ENCODE results near the gene MAP2K6. TPM values are rescaled to one million over a fixed set of nuclear protein-coding genes. Genes with fewer than 3 reads are reported as not detected.
A peak's percentile ranks its signal among the peaks of the same experiment; 100 is the strongest.

The MAP2K6 gene
- total and polyA plus RNA-seq, 2 experiments from 2014 or later: 3.3 to 13.2 TPM

DNA sequence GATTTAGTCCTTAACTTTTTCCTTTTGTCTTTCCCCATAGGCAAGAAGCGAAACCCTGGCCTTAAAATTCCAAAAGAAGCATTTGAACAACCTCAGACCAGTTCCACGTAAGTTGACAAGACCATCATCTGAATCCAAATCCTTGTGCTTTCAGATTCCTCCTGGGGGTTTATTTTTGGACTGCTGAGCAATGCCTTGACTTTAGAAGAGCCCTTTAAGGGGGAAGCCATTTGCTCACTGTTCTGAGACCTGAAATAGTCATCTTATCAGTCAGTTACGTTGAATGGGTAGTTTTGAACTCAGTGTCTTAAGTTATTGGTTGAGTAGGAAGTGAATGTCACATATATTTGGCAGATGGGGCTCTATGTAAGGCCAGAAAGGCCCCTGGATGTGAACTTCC is 91.2 kb downstream of the MAP2K6 start:
- Histone ChIP-seq H3K9me3 (ENCODE audit: low read depth) (no peaks in the 10 kb centered on the region), H2AFZ (no peak overlapping the region), H3K4me2 (no peak overlapping the region), H3K27ac (no peak overlapping the region), H3K79me2 (peaks cover 8% of the 10 kb centered on the region), H3K4me3 (no peak overlapping the region), H3K9me2 (replicated peaks; ENCODE audit: insufficient read depth) (no peaks in the 10 kb centered on the region), H3K36me3 (replicated peaks; ENCODE audit: insufficient read depth, low read depth) (no peaks in the 10 kb centered on the region), H3K27me3 (no peaks in the 10 kb centered on the region), H3K4me1 (ENCODE audit: insufficient read depth) (peaks cover 6% of the 10 kb centered on the region), H4K20me1 (ENCODE audit: insufficient read depth, poor library complexity, severe bottlenecking) (no peaks in the 10 kb centered on the region)
- WGBS (ENCODE audit: low lambda C conversion rate, missing lambda C conversion rate): 95% methylated on average over 3 of the region's 3 CpGs
- no peak for DNase-seq (ENCODE audit: low spot score)
- TF ChIP-seq EZH2phosphoT487 (IDR thresholded peaks at IDR 0.05; ENCODE audit: low read depth, severe bottlenecking, unreplicated experiment) (no peak), EZH2 (IDR thresholded peaks at IDR 0.05; ENCODE audit: borderline replicate concordance) (no peak)
- TF ChIP-seq, protein P1, sequence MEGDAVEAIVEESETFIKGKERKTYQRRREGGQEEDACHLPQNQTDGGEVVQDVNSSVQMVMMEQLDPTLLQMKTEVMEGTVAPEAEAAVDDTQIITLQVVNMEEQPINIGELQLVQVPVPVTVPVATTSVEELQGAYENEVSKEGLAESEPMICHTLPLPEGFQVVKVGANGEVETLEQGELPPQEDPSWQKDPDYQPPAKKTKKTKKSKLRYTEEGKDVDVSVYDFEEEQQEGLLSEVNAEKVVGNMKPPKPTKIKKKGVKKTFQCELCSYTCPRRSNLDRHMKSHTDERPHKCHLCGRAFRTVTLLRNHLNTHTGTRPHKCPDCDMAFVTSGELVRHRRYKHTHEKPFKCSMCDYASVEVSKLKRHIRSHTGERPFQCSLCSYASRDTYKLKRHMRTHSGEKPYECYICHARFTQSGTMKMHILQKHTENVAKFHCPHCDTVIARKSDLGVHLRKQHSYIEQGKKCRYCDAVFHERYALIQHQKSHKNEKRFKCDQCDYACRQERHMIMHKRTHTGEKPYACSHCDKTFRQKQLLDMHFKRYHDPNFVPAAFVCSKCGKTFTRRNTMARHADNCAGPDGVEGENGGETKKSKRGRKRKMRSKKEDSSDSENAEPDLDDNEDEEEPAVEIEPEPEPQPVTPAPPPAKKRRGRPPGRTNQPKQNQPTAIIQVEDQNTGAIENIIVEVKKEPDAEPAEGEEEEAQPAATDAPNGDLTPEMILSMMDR (IDR thresholded peaks at IDR 0.05; ENCODE audit: poor library complexity): no peak

DNA sequence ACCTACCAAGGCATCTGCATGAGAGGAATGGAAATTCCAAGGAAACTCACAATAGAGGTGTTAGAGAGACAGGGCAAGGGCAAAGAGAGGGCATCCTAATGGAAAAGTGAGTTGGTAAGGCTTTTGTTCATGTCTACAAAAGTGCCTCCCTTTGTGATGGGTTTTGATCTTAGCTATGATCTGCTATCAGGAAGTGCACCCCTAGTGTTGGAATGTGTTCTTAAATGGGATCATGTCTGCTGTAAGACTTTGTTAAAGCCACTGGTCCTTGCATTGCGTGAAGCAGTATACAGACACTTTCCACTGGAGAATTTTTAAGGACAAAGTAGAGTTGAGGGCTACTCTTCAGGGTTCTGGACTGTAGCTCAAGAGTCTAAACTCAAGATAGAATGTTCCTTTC is 92.0 kb downstream of the MAP2K6 start:
- H4K20me1 ChIP-seq (ENCODE audit: insufficient read depth, poor library complexity, severe bottlenecking): no peaks in the 10 kb centered on the region
- H3K79me2 ChIP-seq: peaks cover 8% of the 10 kb centered on the region
- no peak overlapping the region for H3K4me2 ChIP-seq
- DNase-seq (ENCODE audit: low spot score): no peak
- H3K27ac ChIP-seq: no peak overlapping the region
- WGBS (ENCODE audit: low lambda C conversion rate, missing lambda C conversion rate): 96% methylated on average over 1 of the region's 1 CpG
- no peaks in the 10 kb centered on the region for H3K36me3 ChIP-seq (replicated peaks; ENCODE audit: insufficient read depth, low read depth)
- TF ChIP-seq, protein P1 (IDR thresholded peaks at IDR 0.05; ENCODE audit: poor library complexity): peak; percentile 3
- TF ChIP-seq EZH2phosphoT487 (IDR thresholded peaks at IDR 0.05; ENCODE audit: low read depth, severe bottlenecking, unreplicated experiment): no peak
- no peak for TF ChIP-seq EZH2 (IDR thresholded peaks at IDR 0.05; ENCODE audit: borderline replicate concordance)
- peaks cover under 1% of the 10 kb centered on the region for H3K4me1 ChIP-seq (ENCODE audit: insufficient read depth)
- H2AFZ ChIP-seq: no peak overlapping the region
- H3K4me3 ChIP-seq: no peak overlapping the region
- H3K9me2 ChIP-seq (replicated peaks; ENCODE audit: insufficient read depth): no peaks in the 10 kb centered on the region
- no peaks in the 10 kb centered on the region for H3K9me3 ChIP-seq (ENCODE audit: low read depth)
- no peaks in the 10 kb centered on the region for H3K27me3 ChIP-seq

DNA sequence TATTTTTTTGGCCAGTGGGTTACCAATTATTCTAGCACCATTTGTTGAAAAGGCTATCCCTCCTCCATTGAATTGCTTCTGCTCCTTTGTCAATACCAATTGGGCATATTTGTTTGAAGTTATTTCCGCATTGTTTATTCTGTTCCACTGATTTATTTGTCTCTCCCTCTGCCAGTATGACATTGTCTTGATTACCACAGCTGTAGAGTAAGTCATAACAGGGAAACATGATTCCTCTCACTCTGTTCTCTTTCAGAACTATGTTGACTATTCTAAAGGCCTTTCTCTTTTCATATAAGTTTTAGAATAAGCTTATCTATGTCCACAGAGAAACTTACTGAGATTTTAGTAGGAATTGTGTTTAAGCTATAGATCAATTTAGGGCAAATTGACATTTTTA is 94.3 kb downstream of the MAP2K6 start:
- TF ChIP-seq EZH2 (IDR thresholded peaks at IDR 0.05; ENCODE audit: borderline replicate concordance): no peak
- TF ChIP-seq EZH2phosphoT487 (IDR thresholded peaks at IDR 0.05; ENCODE audit: low read depth, severe bottlenecking, unreplicated experiment): no peak
- TF ChIP-seq, protein P1 (IDR thresholded peaks at IDR 0.05; ENCODE audit: poor library complexity): no peak
- H3K4me1 ChIP-seq (ENCODE audit: insufficient read depth): no peaks in the 10 kb centered on the region
- no peaks in the 10 kb centered on the region for H3K27me3 ChIP-seq
- H3K36me3 ChIP-seq (replicated peaks; ENCODE audit: insufficient read depth, low read depth): no peaks in the 10 kb centered on the region
- no peak overlapping the region for H3K4me3 ChIP-seq
- no peaks in the 10 kb centered on the region for H3K9me2 ChIP-seq (replicated peaks; ENCODE audit: insufficient read depth)
- H3K9me3 ChIP-seq (ENCODE audit: low read depth): no peaks in the 10 kb centered on the region
- no peak overlapping the region for H3K4me2 ChIP-seq
- peaks cover 6% of the 10 kb centered on the region for H3K79me2 ChIP-seq
- H2AFZ ChIP-seq: no peak overlapping the region
- no peak for DNase-seq (ENCODE audit: low spot score)
- no peaks in the 10 kb centered on the region for H4K20me1 ChIP-seq (ENCODE audit: insufficient read depth, poor library complexity, severe bottlenecking)
- no peak overlapping the region for H3K27ac ChIP-seq
- WGBS (ENCODE audit: low lambda C conversion rate, missing lambda C conversion rate): 91% methylated on average over 1 of the region's 1 CpG

DNA sequence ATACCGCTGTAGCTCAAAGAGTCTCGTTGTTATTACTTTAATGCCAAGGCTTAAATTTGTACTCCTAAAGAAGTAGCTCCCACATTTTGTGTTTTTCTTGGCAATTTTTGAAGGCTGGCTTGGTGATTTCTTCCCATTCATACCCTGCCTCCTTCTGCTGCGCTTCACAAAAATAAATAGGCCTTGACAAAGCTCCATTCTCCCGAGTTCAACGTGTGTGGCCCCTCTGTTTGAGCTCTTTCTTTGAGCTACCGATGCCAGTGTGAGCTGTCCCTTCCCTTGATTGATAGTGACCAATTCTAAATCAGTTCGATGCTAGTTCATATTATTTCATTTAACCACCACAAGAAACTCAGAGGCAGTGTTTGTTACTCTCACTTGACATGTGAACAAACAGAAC is 96.8 kb downstream of the MAP2K6 start:
- no peak for DNase-seq (ENCODE audit: low spot score)
- H3K36me3 ChIP-seq (replicated peaks; ENCODE audit: insufficient read depth, low read depth): no peaks in the 10 kb centered on the region
- no peaks in the 10 kb centered on the region for H3K9me3 ChIP-seq (ENCODE audit: low read depth)
- no peak overlapping the region for H3K4me3 ChIP-seq
- H3K4me1 ChIP-seq (ENCODE audit: insufficient read depth): no peaks in the 10 kb centered on the region
- H3K27me3 ChIP-seq: no peaks in the 10 kb centered on the region
- no peak overlapping the region for H2AFZ ChIP-seq
- no peaks in the 10 kb centered on the region for H4K20me1 ChIP-seq (ENCODE audit: insufficient read depth, poor library complexity, severe bottlenecking)
- no peak overlapping the region for H3K4me2 ChIP-seq
- no peak overlapping the region for H3K27ac ChIP-seq
- H3K79me2 ChIP-seq: no peaks in the 10 kb centered on the region
- WGBS (ENCODE audit: low lambda C conversion rate, missing lambda C conversion rate): 91% methylated on average over 7 of the region's 7 CpGs
- no peaks in the 10 kb centered on the region for H3K9me2 ChIP-seq (replicated peaks; ENCODE audit: insufficient read depth)
- no peak for TF ChIP-seq EZH2 (IDR thresholded peaks at IDR 0.05; ENCODE audit: borderline replicate concordance)
- TF ChIP-seq, protein P1 (IDR thresholded peaks at IDR 0.05; ENCODE audit: poor library complexity): no peak
- no peak for TF ChIP-seq EZH2phosphoT487 (IDR thresholded peaks at IDR 0.05; ENCODE audit: low read depth, severe bottlenecking, unreplicated experiment)

All from hepatocyte (in vitro differentiated cells).